CD4-positive, alpha-beta T cell treated with Interleukin-4 for 1 hour (primary cell): Measurements from ENCODE around the gene CCNJL.

Experiments
- DNase-seq, 2 donors: peaks; one replicate each; pipeline ENCODE4 v3.0.0-alpha.2; 2020 to 2022

Gene CCNJL

DNA sequence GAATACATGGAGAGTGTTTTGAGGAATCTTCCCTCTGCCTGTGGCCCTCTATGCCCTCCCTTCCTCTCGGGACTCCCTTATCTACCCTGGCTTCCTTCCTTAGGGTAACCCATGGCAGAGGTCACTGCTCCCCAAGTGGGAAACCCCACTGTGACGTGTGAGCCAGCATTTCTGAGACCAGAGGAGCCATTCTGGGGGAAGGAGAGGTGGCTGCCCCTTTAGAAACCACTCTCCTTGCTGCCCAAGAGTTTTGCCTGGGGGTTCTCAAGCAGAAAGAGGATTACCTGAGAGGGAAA, 23.1 kb downstream of the CCNJL start:
- DNase-seq, result no peak

DNA sequence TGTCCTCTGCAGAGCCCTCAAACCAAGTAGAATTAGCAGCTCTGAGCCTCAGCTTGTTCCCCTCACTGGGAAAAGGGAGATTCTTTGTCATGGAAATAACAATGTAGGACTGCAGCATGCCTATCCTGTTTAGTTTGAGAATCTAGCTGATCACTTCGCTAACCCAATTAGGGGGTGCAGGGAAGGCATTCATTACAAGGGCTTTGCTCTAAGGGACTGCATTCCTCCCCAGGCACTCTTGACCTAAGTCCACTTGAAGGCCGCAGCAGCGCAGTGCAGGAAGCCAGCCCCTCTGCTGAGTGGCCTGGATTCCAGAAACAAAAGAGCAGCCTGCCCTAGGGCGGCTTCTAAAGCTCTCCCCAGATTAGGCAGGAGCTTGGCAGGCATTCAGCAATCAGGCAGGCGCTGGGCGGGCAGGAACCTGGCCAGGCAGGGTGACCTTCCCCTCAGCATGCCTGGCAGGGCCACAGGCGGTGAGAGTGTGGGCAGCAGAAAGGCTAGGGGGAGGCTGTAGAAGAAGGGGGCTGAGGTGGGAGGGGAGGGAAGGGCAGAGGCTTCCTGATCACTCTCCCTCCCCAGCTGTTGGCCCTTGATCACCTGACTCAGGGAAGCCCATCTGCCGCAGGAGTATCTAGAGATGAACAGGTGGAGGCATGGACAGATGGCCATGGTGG, 24.8 kb downstream of the CCNJL start:
- no peak for DNase-seq

DNA sequence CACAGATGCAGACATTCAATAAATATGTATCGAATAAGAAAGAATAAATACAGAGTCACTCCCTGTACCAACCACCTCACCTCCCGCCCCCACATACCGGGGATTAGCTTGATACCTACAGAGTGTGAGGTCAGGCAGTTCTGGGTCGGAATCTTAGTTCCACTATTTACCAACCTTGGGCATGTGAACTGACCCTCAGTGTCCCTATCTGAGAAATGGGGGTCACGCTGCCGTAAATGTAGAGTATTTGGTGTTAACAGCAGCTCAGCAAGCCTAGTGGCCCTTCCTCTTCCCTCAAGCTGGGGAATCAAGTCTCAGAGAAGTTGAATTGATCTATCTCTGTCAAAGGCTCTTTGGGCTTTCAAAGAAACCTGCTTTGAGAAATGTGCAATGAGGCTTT, 25.4 kb downstream of the CCNJL start:
- no peak for DNase-seq

DNA sequence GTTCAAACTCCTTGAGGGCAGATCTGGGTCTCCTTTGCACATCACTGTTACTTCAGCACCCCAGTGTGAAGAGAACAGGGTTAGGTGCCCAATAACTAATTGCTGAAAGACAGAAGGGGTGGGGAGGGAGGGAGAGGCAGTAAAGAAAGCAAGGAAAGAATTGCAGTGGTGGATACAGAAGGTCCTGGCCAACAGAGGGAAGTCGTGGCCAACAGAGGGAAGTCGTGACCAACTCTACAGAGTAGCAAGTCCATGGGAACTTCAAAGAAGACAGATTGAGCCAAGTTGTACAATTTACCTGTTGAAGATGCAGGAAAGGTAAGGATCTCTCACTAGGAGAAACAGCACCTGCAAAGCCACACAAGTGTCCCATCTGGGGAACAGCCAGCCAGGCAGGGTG, 27.0 kb downstream of the CCNJL start:
- no peak for DNase-seq

DNA sequence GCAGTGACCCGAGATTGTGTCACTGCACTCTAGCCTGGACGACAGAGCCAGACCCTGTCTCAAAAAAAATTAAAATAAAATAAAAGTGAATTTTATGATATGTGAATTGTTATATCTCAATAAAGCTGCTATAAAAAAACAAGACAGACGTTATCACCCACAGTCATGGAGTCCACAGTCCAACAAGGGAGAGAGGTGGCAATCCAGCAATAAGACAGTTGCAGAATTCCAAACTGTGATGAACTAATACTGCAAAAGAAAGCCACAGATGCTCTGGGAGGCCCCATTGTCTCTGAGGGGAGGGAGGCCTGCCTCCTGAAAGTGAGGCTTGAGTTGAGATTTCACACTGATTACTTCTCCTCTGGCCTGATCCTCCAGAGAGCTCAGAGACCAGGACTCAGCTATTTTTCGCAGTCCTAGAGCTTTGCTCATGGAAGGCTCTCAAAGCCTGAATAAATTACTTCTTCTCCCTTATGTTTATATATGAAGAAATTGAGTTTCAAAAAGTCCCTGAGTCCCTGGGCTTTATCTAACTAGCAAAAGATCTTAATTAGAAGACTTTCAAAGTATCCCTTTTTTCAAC, 28.0 kb downstream of the CCNJL start:
- DNase-seq, result no peak

DNA sequence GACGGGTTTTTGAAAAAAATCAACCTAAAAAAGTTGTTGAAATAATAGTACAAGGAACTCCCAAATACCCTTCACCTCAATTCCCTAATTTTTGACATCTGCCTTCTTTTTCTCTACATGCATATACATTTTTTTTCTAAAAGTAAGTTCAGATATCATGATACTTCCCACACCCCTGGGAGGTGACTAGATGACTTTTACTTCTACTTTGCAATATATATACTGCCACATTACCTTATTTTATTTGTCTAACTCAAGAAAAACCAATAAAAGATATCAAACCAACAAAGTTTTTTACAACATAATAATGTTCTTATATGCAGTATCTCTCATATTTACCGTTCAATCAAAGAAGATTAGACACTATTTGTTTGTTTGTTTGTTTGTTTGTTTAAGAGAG, 31.1 kb downstream of the CCNJL start:
- DNase-seq, result no peak

DNA sequence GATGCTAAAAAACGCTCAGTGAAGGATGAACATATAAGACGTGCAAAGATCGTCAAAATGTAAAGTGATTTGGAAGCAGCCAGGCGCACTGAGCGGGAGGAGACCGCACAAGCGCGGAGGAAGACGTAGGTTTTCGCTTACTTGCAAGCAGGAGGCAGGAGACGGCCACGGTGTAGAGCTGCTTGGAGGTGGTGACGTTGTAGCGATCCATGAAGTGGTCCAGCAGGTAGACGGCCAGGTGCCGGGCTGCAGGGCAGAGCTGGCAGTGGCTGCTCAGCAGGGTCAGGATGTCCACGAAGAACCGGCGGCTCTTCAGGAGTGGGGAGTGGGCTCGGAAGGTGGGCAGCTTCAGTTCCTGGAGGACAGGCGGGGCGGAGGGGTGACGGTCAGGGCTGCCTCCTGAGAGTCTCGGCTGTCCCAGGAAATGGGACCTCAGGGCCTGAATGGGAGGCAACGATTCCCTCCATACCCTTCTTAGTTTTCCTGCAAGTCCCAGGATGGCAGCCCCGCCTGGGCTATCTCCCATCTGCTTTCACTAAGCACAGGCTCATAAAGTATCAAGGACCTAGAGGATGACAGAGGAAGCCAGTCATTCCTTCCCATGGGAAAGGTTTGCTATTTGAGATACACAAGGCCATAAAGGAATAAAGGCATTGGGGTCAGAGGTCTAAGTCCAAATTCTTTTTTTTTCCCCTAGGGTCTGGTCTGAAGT, 31.8 kb downstream of the CCNJL start:
- no peak for DNase-seq

DNA sequence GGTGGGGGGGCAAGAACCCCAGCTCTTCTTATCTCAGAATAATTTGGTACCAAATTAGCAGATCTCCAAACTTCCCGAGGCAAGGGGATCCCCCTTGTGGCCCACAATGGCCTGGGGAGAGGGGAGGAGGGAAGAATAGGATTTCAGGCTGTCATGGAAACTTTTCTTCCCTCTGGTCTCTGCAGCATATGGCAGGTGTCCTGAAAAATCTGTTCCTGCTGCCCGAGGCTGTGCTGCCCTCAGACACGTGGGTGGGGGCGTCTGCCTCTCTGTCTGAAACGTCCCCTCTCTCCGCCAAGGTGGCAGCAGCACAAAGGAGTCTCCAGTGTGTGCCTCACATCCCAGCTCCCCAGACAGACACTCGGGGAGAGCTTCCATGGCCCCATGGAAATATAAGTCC, 34.0 kb downstream of the CCNJL start:
- no peak for DNase-seq

DNA sequence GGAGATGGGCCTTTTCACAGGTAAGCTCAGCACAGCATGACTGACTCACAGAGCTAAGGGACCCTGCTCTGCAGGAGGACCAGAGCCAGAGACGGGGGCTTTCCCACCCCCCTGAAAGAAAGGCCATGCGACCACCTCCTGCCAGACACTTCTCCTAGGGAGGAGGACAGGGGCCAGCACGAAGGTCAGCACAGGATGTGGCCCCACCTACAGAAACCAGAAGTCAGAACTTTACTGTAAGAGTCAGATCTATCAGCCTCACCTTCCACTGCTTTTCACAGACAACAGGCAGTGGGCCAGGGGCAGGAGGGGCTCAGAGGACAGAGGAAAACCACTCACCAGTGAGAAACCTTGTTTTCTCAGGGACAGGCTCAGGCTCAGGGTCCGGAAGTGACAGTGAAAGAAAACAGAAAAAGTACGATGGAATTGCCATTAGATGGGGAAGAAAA, 37.9 kb downstream of the CCNJL start:
- no peak for DNase-seq

DNA sequence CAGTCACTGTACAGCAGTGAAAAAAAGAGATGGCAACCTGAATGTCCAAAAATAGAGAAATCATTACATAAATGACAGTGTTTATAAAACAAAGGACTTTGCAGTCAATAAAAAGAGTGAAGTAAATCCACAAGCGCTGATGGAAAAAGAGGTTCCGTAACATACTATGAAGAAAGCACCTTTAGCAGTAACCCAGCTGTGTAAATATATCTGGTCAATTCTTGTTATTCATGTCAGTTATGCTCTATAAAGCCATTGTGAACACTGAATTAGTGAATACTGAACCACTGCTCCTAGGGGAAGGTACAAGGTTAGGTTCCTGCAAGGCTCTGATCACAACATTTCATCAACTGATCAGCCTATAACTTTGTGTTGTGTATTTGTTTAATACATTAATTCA, 39.5 kb downstream of the CCNJL start:
- DNase-seq, result no peak

DNA sequence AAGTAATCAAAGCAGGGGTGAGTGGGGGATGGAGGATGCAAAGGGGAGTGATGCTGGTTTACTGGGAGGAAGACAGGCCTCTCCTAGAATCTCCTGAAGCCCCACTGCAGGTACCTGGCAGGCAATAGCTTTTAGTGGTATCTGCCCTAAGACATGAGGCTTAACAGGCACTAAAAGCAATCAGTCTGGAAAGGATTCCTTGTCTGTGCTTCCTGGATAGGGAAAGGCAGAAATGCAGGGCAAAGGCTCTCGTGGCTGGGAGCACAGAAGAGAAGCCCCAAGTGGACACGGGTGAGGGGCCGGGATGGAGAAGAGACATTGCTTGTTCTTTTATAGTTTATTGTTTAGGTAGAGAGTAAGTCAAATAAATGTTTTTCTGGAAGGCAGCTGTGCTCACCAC, 40.1 kb downstream of the CCNJL start:
- no peak for DNase-seq

DNA sequence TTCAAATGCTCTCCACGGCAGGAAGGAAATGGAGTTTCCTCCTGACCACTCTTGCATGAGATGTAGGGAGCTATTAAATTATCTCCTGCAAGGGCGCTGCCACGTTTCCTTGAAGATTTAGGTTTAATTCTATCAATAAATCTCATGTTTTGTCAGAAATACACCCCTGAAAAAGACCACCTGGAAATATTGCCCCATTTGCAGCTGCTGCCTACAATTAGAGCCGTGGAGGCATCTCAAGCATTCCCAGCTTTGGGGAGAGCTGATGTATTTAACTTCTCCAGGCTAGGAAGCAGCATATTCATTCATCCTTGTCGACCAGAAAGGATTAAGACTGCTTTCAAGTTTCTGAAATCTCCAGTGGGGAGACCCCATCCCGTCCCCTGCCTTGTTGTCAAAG, 40.5 kb downstream of the CCNJL start:
- no peak for DNase-seq

DNA sequence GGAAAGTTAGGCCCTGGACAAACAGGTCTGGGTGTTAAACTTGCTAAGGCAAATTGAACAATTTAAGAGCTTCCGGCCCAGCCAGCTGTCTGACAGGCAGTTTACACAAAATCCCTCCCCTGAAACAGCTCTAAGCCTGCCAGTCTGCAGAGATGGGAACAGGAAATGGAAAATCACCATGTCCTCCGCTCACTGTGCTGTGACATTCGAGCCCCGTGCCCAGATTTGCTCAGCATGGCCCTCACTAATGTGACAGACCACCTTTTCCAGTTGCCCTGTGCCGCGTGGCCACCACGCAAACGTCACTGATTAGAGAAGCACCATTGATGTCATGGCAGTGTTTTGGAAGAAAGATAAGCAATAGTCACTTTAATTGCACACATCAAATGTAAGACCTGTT, 41.0 kb downstream of the CCNJL start:
- no peak for DNase-seq

DNA sequence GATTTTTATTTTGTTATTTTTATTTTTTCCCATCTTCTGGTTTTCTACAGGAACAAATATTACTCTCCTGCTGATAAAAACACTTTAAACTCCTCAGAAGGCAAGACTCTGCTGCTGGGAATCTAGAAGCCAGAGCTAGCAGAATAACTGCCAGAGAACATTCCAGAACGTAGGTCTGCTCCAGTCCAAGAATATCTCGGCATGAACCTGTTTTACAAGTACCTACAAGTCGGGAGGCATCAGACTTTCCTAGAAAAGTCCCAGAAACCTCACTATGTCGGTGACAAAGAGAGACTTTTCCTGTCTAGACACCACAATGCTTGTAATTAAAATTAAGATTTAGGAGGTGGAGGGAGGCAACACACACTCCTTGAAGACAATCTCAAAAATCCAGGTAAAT, 41.7 kb downstream of the CCNJL start:
- DNase-seq, result no peak

DNA sequence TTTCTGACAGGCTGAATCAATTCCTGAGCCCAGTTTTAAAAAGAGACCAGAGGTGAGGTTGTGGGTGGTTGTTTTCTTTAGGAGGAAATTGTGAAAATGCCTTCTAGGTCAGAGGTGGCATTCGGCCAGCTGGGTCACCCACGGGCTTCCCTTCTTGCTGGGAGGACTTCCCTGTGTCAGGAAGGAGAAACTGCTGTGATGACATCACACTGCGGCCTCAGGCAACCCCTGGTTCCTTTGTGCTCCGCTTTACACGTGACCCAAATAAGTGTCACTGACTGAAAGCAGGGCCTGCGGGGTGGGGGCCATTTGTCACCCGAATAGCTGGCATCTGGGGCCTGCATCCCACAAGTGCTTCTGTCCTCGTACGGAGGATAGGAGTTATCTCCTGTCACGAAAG, 43.3 kb downstream of the CCNJL start:
- peak; percentile 29 to 82 for DNase-seq

DNA sequence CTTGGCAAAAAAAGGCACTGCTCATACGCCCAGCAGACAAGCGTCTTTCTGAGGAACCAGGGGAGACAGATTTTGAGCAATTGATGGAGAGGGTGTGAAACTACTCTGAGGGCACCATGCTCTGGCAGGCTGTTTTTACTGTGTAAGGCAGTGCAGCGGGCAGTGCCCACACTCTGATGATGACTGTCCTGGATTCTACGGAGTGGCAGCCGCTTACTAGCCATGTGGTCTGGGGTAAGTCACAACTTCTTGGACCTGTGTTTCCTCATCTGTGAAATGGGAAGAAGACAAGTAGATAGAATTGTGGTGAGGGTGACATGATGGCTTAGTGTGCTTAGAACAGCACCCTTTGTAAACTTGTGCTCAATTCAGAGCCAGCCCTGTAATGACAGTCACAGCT, 44.2 kb downstream of the CCNJL start:
- DNase-seq, result no peak

DNA sequence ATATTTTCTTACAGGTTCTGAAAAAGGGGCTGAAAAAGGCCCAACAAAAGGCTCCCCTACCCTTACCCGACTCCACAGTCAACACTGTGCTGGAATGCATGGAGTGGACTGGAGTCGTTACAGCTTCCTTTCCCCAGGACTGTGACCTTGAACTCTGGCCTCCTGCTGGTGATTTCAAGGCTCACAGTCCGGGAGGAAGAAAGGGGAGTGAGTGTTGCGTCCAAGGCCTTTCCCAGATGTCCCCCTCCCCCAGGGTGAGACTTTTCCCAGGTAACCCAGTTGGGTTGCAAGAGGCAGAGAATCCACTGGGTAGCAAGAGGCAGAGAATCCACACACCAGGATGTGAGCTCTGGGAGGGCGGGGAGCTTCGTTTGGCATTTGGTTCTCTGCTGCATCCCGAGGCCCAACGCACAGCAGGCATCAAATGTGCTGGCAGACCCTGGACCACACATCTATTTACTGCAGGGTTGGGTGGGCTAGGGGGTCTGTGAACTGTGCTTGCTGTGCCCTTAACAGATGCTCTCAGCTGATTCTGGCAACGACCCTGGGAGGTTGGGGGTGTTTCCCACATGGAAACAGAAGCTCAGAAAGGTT, 45.5 kb downstream of the CCNJL start:
- DNase-seq, result no peak

DNA sequence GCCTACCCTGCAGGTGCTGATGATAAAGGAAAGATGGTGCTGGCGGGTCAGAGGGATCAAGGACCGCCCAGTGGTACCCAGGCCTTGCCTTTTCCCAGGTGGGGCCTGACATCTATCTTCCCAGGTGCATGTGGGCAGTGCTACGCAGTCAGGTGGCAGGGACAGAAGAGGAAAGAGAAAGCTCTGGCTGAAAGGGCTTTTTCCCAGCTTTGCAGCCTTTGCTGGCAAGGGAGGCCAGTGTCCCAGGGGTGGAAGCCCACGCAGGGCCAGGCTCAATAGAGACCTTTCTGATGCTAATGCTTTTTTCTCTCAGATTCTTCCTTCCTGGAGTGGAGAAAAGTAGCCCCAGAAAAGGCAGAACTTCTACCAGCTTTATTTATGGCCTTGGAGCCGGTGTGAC, 46.3 kb downstream of the CCNJL start:
- DNase-seq, result no peak

DNA sequence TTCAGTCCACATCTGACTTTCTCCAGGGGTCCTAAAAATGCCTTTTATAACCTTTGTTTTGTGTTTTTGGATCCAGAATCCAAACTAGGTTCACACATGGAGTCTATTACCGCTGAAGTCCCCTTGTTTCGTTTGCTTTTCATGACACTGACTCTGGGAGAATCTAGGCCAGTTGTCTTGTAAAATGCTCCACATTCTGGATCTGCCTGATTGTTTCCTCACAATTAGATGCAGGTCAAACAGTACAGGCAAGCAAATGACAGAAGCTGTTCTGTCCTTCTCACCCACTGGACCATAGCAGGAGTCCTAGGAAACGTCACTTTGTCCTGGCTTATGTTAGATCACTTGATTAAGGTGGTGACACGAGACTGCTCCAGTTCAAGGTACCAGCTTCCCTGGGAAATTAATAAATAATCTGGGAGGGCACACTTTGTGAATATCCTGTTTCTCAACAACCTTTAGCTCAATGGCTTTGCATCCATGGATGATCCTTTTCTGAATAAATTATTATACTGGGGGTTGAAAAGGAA, 49.0 kb downstream of the CCNJL start:
- DNase-seq, result no peak

DNA sequence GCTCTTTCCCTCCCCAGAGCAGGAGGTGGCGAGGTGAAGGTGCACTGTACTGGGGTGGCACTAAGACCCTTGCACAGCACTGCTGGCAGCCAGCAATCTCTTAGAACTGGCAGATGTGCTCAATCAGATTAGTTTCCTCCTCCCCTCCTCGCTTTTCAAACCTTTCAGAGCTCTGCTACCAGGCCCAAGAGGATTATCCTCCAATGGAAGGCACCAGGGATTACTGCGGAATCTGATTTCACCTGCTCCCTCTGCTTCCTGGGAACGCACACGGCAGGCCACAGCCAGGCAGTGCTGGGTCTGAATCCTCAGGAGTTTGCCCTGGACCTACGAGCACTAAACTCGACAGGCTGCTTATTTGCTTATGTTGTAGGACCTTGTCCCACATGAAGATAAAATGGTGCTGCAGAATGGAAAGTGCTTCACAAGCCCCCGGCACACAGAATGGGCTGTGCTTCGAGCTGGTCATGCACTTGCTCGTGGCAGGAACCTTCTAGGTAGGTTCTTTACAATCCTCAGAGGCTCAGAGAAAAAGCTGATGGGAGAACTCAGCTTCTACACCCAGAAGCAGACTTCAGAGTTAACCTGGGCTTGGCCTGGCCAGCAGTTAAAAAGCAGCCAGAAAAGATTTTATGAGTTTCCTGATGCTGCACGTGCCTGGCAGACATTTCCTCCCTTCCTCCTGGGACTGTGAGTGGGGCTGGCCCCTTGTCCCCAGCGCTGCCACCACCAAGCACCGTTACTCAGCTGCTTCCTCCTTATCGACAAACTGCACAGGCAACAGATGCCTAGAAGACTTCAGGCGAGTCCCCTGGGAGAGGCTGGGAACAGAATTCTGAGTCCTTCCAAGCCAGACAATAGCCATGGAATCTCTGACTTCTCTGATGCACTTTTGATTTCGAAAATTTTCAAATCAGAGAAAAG, 50.0 kb downstream of the CCNJL start:
- no peak for DNase-seq

DNA sequence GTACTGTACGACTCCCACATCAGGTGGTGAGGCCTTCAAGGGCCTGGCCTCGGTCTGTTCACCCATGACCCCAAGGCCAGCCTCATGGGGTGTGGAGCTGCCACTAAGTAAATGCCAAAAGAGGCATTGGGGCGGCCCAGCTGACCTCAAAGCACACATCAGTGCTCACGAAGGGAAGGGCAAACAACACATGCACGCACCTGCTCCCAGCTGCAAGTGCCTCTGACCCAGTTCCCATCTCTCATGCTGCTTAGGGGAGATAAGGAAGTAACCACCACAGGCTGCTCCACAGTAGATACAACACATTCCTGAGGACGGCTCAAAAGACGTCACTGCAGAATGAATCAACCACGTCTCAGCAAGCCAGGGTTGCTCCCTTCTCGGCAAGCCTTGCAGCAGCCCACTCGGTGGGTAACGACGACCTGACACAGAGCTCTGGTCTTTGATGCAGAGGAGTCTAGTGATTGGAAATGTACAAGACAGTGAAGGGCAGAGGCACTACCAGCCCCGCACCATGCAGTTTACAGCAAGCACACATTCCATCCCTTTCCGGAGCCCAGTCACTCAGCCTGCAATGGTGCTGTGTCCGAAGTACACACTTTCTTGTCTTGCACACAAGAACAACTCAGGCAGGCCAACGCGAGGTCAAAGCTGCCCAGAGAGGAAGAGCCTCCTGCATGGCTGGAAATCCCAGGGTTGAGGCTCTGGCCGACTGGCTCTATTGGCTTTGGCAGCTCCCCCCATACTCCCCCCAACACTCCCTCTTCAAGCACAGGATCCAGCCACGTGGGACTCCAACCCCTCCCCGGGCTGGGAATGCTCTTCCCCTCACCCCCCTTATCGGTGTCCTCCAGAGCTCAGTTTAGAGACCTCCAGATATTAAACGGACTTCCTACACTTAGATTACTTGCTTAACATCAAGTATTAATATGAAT, 51.2 kb downstream of the CCNJL start:
- no peak for DNase-seq
